Upper lobe of right lung (tissue), 1 donor: Measurements from ENCODE around the gene PRSS22. TPM values are rescaled to one million over a fixed set of nuclear protein-coding genes. Genes with fewer than 3 reads are reported as not detected.

ENCODE experiments used
- ATAC-seq: fragments of 200-7000 bp; cut with Tn5 transposase; one replicate; pipeline ENCODE4 v1.9.1; 2020; ENCODE audit warnings: mild to moderate bottlenecking, moderate library complexity
- DNase-seq: peaks from one replicate; pipeline ENCODE4 v3.0.0-alpha.2; 2020
- H3K27ac ChIP-seq: fragments of 200-600 bp; one replicate; pipeline ENCODE4 v1.8.0; 2022
- H3K27me3 ChIP-seq: fragments of 200-600 bp; one replicate; pipeline ENCODE4 v1.8.0; 2022; ENCODE audit warnings: mild to moderate bottlenecking
- H3K36me3 ChIP-seq: fragments of 200-600 bp; one replicate; pipeline ENCODE4 v1.8.0; 2022
- H3K4me1 ChIP-seq: fragments of 200-600 bp; one replicate; pipeline ENCODE4 v1.8.0; 2022
- H3K4me3 ChIP-seq: fragments of 200-600 bp; one replicate; pipeline ENCODE4 v1.8.0; 2022; ENCODE audit warnings: mild to moderate bottlenecking
- H3K9me3 ChIP-seq: fragments of 200-600 bp; one replicate; pipeline ENCODE4 v1.8.0; 2022
- intact Hi-C: fragments of 100-400 bp; cut with DNase I; formaldehyde crosslinking; loops from one replicate; pipeline ENCODE4 v1.11.0; 2022
- total RNA-seq: library from RNA; stranded (reverse); fragmentation: NEBNext Ultra II Directional; extraction: Animal tissue kit (Norgen Biotek cat#: 25700); gene quantifications from one replicate; pipeline ENCODE4 v1.2.1, GENCODE V29; 2021
- TF ChIP-seq, protein P1 (sequence below): fragments of 200-600 bp; IDR thresholded peaks from one replicate; pipeline ENCODE4 v1.8.0; 2022; ENCODE audit warnings: antibody characterized with exemption
- donor health status: DM: no; HTN: yes; CAD: no; lungs with severe emphysema.

The PRSS22 gene
- total RNA-seq, 1 donor from 2014 or later = 15.2 TPM

GRCh38 chr16:2806286-2806685 lies 51.7 kb downstream of the PRSS22 start:
- Histone ChIP-seq H3K4me1 (no peaks in the 10 kb centered on the region), H3K9me3 (no peaks in the 10 kb centered on the region), H3K4me3 (no peak overlapping the region), H3K36me3 (no peaks in the 10 kb centered on the region), H3K27ac (no peak overlapping the region), H3K27me3 (peaks cover 5% of the 10 kb centered on the region)
- intact Hi-C loops = no loop called here
- DNase-seq (peak; percentile 40), ATAC-seq (no peak)
- TF ChIP-seq, protein P1, sequence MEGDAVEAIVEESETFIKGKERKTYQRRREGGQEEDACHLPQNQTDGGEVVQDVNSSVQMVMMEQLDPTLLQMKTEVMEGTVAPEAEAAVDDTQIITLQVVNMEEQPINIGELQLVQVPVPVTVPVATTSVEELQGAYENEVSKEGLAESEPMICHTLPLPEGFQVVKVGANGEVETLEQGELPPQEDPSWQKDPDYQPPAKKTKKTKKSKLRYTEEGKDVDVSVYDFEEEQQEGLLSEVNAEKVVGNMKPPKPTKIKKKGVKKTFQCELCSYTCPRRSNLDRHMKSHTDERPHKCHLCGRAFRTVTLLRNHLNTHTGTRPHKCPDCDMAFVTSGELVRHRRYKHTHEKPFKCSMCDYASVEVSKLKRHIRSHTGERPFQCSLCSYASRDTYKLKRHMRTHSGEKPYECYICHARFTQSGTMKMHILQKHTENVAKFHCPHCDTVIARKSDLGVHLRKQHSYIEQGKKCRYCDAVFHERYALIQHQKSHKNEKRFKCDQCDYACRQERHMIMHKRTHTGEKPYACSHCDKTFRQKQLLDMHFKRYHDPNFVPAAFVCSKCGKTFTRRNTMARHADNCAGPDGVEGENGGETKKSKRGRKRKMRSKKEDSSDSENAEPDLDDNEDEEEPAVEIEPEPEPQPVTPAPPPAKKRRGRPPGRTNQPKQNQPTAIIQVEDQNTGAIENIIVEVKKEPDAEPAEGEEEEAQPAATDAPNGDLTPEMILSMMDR = no peak

- Histone ChIP-seq H3K36me3 (no peaks in the 10 kb centered on the region), H3K9me3 (no peaks in the 10 kb centered on the region), H3K27me3 (no peaks in the 10 kb centered on the region), H3K4me1 (no peaks in the 10 kb centered on the region), H3K4me3 (no peak overlapping the region), H3K27ac (no peak overlapping the region)
- peak; percentile 48 for DNase-seq
- intact Hi-C loops = no loop called here
- ATAC-seq = no peak
- TF ChIP-seq, protein P1 = no peak
Observed at GRCh38 chr16:2804728-2805127, 53.2 kb downstream of the PRSS22 start.

- no peak for DNase-seq
- TF ChIP-seq, protein P1 = no peak
Observed at GRCh38 chr16:2803545-2804195, 54.3 kb downstream of the PRSS22 start.

More at GRCh38 chr16:2803545-2804195, 54.3 kb downstream of the PRSS22 start:
- Histone ChIP-seq H3K4me3 (no peak overlapping the region), H3K27ac (no peak overlapping the region), H3K36me3 (no peaks in the 10 kb centered on the region), H3K27me3 (peaks cover 5% of the 10 kb centered on the region), H3K9me3 (no peaks in the 10 kb centered on the region), H3K4me1 (no peaks in the 10 kb centered on the region)
- no peak for ATAC-seq
- intact Hi-C loops = no loop called here

Other genes with a start within 250 kb of the PRSS22 start
- gene KCTD5, start 175.6 kb downstream of the PRSS22 start, total RNA-seq = 23.8 TPM
- 0.81 TPM for gene PRSS27, start 137.9 kb downstream of the PRSS22 start, total RNA-seq
- 660 TPM for gene SRRM2, start 105.5 kb downstream of the PRSS22 start, total RNA-seq
- 179 TPM for gene ELOB, start 80.9 kb downstream of the PRSS22 start, total RNA-seq
- gene PRSS33, start 70.6 kb downstream of the PRSS22 start, total RNA-seq = not detected
- not detected for gene PRSS41, start 59.7 kb downstream of the PRSS22 start, total RNA-seq
- gene PRSS21, start 40.9 kb downstream of the PRSS22 start, total RNA-seq = 17.1 TPM
- not detected for gene ZG16B, start 27.9 kb downstream of the PRSS22 start, total RNA-seq
- 29.0 TPM for gene FLYWCH2, start 25.0 kb upstream of the PRSS22 start, total RNA-seq
- gene FLYWCH1, start 53.8 kb upstream of the PRSS22 start, total RNA-seq = 41.3 TPM
- not detected for gene KREMEN2, start 106.1 kb upstream of the PRSS22 start, total RNA-seq
- gene PAQR4, start 111.2 kb upstream of the PRSS22 start, total RNA-seq = 7.4 TPM
- 3.8 TPM for gene PKMYT1, start 122.3 kb upstream of the PRSS22 start, total RNA-seq
- gene CLDN9, start 154.8 kb upstream of the PRSS22 start, total RNA-seq = 0.75 TPM
- gene CLDN6, start 160.0 kb upstream of the PRSS22 start, total RNA-seq = not detected
- gene TNFRSF12A, start 162.2 kb upstream of the PRSS22 start, total RNA-seq = 74.9 TPM
- 55.7 TPM for gene HCFC1R1, start 165.8 kb upstream of the PRSS22 start, total RNA-seq
- 31.4 TPM for gene THOC6, start 165.9 kb upstream of the PRSS22 start, total RNA-seq
- 16.3 TPM for gene BICDL2, start 178.8 kb upstream of the PRSS22 start, total RNA-seq
- 12.8 TPM for gene MMP25, start 188.4 kb upstream of the PRSS22 start, total RNA-seq
- 91.5 TPM for gene IL32, start 207.5 kb upstream of the PRSS22 start, total RNA-seq
- not detected for gene ZSCAN10, start 241.1 kb upstream of the PRSS22 start, total RNA-seq